GM19025 (cell line): ENCODE measurements around the gene GAS7.
"Not testable (repeated sequence)": the region's sequence is repeated elsewhere in the genome, so short reads cannot be mapped to it uniquely, and the experiment has no call there.

Experiments used
- ATAC-seq: cut with Tn5 transposase; IDR thresholded peaks from one replicate; pipeline ENCODE4 v1.9.1; 2021; ENCODE audit warnings: mild to moderate bottlenecking, low read depth, moderate library complexity; ENCODE audit not compliant: unreplicated experiment

GAS7 gene

GRCh38 chr17:9928601-9929333, 269.6 kb downstream of the GAS7 start:
- no peak for ATAC-seq

DNA sequence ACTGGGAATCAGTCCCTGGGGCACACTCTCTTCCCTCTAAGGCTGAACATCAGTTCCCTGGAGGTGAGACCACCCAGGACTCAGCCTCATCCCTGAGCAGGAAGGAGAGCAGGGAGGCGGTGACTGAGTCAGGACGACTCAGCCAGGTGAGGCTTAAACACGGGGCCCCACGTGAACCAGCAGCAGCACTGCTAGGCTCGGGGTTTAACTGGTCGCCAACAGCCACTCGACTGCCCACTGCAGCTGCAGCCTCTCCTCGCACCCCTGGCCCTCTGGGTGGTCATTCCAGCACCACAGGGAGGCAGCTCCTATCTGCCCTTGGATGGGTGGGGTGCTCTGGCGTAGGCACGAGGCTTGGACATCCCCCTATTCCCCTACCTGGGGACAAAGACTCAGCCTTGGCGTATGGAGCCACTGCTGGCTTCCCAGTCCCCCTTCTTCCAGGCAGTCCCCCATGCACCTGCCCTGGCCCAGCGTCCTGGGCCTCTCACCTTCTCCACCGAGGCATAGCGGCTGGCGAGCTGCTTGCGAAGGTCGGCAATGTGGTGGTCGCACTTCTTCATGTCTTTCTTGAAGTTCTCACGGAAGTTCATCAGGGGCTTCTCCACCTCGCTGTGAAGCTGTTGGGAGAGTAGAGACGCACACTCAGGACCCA, 272.1 kb downstream of the GAS7 start:
- ATAC-seq, result no peak

GRCh38 chr17:9925457-9925856, 272.9 kb downstream of the GAS7 start:
- no peak for ATAC-seq

DNA sequence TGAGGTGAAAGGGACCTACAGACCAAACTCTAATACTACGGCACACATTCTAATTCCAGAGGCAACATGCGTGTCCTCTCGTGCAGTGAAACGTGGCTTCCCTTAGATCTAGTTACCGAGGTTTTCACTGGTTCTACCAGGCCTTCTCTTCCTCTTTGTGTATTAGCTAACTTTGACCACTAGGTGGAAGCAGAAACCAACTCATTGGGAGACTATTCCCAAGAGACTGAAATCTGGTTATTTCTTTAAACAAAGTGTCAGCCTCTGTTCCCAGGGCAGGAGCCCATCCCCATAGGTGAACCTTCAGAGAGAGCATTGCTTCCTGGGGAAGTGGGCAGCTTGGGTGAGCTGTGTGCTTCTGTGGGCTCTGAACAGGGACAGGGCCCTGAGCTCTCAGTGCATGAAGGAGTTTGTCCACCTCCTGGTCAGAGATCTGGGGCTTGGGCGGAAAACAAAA, 273.6 kb downstream of the GAS7 start:
- no peak for ATAC-seq

DNA sequence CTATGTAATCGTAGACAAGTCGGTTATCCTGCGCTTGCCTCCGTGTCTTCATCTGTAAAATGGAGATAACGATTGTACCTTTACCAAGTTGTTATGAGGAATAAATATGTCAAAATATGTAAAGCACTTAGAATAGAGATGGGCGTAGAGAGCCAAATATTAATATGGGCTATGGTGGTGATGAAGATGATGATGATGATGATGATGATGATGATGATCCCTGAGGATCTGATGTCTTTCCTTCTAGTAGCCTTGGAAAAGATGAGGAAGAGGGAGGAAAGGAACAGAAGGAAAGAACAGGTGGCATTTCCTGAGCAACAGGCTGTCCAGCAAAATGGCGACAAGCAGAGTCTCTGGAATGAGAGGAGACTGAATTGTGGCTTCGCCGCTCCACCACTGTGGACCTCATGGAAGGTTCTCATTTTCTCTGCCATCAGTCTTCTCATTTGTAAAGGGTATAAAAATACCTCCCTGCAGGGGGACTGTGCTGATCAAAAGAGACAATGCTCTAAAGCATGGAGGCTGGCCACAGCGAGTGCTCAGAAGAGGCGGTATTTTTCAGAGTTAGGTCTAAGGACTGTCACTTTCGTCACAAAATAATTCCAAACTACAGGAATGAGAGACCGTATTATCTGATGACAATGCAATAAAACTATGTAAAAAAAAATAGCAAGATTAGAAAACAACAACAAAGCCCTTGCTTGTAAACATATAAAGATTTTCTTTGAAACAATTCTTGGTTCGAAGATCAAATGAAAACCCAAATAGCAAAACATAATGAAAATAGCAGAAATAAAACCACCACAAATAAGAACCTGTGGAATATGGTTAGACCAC, 276.2 kb downstream of the GAS7 start:
- no peak for ATAC-seq

GRCh38 chr17:9921216-9921615, 277.2 kb downstream of the GAS7 start:
- not testable (repeated sequence) for ATAC-seq

DNA sequence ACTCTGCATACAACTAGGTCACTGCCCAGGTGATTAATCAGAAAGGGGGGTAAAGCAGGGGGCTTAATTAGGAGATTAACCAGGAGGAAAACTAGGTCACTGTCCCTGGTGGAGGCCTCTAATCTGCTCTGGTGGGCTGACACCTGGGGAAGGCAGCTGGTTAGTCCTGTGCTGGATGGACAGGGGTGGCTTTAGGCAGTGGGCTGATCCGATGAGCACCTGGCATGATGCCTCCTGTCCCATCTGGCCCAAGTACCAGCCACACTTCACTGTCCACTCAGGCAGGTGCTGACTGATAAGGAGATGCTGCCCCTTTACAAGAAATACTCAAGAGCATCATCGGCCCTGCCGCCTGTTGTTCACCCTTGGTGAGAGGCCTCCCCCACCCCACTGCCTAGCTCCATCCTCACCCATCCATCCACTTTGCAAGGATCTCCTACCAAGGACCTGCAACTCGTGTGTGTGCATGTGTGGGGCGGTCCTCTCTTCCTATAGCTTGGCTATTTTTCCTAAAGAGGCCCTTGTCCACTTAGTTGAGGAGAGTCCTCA, 279.5 kb downstream of the GAS7 start:
- ATAC-seq, result no peak

GRCh38 chr17:9918352-9918751, 280.1 kb downstream of the GAS7 start:
- no peak for ATAC-seq

DNA sequence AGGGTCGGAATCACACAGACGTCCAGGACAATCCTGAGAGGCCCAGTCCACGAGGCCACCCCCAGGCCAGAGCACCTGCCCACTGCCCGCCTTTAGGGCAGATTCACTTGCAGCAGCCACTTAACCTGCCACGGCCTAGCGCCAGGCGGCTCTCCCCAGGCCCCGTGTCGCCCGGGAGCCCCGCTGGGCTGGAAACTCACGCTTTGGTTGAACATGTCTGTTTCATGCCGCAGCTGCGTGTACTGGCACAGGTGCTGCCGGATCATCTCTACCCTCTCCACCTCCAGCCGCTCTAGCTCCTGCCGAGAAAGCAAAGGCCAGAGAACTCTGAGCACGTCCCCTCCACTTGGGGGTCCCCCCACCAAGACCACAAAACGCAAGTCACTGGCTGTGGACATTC, 280.6 kb downstream of the GAS7 start:
- no peak for ATAC-seq

DNA sequence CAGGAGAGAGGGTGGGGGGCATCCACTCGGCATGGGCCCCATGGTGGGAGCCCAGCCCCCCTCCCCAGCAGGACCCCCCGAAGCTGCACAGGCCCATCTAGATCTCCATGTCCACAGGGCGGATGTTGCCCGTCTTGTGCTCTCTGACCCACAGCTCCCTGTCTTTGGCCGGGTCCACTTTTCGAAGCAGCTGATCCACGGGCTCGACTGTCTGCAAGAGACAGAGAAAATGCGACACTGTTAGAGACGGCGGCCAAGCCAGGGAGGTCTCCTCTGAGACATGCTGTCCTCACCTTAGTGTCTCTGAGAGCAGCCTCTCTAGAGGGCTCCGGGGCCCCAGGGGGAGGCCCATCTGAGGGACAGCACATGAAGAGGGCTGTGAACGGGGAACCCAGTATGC, 281.3 kb downstream of the GAS7 start:
- no peak for ATAC-seq

DNA sequence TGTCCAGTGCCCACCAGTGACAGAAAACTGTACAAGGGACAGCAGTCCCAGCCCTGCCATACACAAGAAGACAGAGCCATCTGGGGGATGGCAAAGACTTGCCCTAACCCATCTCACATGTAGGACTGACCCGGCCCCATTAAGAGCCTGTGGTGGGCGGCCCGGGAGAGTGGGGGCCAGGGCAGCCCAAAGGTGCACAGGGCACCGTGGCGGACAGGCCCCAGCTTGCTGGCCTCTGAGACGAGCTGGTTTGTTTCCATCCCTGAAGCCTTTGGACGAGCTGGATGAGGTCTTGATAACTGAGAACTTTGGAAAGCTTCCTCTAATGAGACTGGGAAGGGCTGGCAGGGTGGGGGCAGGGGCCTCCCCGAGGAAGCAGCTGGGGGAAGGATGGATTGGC, 282.3 kb downstream of the GAS7 start:
- no peak for ATAC-seq

GRCh38 chr17:9913476-9913875, 284.9 kb downstream of the GAS7 start:
- no peak for ATAC-seq

DNA sequence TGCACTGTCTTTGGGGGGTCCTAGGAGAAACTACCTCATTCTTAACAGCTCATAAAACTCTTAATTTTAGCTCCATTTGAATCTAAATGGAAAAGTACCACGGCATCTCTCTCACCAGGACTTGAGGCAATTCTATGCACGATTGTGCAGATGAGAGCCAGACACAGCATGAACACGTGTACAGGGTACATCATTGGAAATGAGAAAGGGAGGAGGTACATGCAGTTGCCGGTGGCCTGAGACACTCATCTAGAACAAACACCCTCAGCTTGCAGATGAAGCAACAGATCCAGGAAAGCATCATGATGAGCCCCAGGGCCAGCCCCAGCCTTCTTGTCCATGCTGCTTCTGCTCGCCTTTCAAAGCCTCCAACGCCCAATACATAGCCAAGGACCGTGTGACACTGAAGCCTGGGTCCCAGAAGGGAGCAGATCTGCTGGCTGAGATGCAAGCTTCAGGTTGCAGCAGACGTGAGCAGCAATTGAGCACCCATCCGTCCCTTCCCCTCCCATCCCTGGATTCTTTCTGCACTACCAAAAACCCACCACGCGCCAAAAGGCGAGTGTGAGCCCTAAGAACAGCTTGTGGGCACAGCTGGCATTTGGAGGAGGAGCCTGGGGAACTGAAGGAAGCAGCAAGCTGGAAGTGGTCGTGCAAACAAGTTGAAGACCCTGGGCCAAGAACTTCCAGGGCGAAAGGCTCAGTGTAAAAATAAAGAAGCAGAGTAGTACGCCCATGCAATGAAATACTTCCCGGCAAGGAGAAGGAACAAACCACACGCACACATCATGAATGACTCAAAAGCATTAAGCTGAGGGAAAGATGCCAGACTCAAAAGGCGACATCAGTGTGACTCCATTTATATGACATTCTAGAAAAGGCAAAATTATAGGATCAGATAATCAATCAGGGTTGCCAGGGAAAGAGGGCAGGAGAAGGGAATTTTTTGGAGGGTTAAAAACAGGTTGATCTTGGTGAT, 286.0 kb downstream of the GAS7 start:
- no peak for ATAC-seq

- no peak for ATAC-seq
Measured at GRCh38 chr17:9911089-9911488, 287.3 kb downstream of the GAS7 start.

DNA sequence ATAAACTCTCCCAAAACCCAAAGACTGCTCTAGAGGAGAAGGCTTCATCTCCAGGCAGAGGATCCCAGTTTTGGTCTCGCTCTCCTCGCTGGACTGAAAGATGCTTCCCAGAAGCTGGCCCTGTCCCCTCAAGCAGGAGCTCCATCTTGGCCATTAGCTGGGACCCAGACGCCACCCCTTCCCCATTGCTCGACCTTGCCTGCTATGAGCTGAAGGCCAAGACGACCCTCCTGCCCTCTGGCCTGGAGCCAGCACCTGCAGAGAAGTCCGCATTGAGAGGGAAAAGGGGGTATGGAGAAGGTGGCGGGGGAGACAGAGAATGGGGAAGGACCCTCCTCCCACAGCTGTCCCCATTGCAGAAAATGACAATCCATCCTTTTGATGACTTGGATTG, 289.8 kb downstream of the GAS7 start:
- no peak for ATAC-seq

DNA sequence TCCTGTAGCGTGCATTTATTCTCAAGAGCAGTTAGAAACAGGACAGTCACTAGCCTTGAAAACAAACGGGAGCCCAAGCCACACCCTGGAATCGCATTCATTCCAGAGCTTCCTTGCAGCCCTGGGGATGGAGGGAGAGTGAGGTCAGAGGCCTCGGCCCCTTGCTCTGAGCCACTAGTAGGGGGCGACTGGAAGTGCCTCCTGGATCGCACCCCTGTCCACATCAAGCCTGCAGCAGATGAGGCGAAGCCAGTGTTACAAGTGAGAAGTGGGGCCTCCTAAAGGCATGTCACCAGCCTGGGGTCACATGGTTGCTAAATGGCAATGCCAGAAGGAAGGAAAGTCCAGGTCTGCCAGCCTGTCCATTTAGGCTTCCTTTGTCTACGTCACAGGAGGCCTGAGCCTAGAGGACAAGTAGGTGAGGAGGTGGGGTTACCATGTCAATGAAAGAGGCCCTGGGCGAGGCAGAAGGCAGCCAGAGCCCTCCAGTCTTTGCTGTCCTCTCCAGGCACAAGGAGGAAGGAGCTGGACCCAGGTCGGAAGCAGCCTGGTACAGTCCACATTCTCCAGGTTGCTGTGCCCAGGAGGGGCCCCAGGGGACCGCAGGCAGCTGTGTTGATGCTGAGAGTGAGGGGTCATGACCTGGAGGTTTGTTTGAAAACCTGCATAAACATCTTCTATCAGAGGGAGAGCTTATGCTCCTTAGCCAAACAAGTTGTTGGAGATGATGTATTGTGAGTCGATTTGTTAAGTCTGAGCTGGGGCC, 290.3 kb downstream of the GAS7 start:
- no peak for ATAC-seq

GRCh38 chr17:9907131-9907530, 291.3 kb downstream of the GAS7 start:
- no peak for ATAC-seq

GRCh38 chr17:9906616-9907015, 291.8 kb downstream of the GAS7 start:
- no peak for ATAC-seq

GRCh38 chr17:9905902-9906301, 292.5 kb downstream of the GAS7 start:
- no peak for ATAC-seq
